HUDEP-2 (cell line): ENCODE measurements around the gene NCBP3.
"Not testable (repeated sequence)": the region's sequence is repeated elsewhere in the genome, so short reads cannot be mapped to it uniquely, and the experiment has no call there.

Experiments used
- DNase-seq, 76 experiments: peaks; one replicate each; lab custom pipeline; 2025; ENCODE audit not compliant: unreplicated experiment in 76 of 76; lab: John Stamatoyannopoulos, UW

NCBP3 gene

DNA sequence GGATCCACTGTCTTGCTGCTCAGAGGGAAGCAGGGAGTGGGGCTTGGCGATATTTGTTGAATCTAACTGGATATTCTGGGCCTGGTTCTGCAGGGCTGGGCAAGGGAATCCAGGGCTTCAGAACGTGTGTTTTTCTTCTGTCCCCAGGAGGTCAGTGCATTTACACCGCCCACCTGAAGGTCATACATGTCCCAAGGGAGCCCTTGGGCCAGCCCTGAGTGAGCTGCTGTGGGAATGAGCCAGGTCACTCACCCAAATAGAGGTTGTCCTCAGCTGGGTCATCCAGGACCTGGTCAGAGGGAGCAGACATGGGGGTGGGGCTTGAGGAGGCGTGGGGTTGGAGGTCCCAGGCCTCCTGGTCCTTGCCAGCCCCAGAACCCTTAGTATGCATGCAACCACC lies 36.2 kb upstream of the NCBP3 start:
- no peak for DNase-seq

DNA sequence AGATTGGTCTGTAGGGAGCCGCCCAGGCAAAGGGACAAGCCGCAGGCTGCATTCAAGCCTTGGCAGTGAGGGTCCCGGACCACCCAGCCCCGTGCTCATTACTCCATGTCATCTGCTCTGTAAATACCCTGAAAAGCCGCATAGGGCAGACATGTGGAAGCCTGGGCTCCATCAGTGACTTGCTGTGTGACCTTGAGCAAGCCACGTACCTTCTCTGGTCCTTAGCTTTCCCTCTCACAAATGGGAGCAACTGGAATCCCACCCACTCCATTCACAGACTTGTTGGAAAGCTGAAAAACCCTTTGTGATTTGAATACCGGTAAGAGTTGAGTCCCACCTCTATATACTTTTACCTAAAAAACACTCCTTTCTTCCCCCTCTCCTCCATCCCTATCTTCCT lies 34.9 kb upstream of the NCBP3 start:
- DNase-seq = no peak

DNA sequence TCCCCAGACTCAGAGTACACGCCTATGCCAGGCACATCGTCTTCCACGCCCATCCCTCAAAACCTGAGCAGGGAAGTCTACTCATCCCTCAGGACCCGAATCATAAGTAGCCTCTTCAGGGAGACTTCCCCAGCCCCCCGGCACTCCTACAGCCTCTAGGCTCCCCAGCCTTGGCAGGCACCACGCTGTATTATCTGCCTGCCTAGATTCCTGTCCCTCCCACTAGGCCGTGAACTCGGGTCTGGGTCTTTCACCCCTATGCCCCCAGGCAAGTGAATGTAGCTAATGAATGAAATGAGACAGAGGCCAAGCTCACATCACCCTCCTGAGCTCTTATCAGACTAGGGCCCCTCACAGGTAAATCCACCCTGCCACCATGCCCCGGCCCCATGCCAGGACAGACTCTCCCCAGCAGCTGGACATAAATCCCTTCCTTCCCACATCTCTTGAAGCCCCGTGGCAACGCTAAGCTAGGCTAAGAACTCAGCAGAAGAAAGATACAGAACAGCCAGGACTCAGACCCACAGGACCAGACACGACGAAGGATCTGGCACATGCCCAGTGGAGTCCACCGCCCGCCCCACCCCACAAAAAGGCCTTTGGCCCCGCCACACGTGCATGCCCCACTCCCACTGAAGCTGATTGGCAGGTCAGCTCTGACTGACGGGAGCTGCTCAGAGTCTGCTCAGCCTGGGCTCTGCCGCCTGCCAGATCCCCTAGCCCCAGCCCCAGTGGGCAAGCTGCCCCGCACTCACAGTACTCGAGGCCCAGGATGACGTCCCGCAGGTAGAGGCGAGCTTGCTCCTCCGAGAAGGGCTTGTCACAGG lies 33.8 kb upstream of the NCBP3 start:
- DNase-seq = no peak

DNA sequence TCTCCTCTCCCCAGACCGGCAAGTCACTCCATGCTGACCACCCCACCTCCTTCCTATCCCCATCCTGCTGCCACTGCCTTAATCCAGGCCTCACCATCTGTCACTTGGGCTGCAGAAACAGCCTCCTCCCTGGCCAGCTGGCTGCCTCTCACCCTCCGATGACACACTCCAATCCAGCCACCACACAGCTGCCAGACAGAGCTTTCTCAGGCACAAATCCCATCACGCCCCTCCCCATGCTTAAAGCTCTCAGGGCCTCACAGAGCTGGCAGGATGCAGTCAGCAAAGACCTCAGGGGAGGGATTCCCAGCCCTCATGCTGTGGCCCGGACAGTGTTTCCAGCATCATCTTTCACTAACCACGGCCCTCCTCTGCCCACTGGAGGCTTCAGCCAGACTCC lies 33.1 kb upstream of the NCBP3 start:
- DNase-seq = no peak

DNA sequence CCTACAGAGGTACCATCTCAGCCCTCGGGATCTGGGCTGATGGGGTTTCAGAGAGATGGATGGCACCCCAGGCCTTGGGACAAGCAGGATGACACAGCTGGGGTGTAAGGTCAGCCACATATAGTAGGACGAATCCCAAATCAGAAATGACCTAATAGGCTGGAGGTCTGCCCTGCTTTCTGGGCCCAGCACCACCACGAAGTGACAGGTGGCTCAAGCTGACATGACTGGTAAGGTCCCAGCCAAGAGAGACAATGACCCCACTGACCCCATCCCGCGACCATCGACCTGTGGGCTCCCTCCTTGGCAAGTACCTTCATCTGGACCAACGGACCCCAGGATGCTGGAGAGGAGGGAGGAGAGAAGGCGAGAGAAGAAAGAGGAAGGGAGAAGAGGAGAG lies 31.2 kb upstream of the NCBP3 start:
- DNase-seq = no peak

DNA sequence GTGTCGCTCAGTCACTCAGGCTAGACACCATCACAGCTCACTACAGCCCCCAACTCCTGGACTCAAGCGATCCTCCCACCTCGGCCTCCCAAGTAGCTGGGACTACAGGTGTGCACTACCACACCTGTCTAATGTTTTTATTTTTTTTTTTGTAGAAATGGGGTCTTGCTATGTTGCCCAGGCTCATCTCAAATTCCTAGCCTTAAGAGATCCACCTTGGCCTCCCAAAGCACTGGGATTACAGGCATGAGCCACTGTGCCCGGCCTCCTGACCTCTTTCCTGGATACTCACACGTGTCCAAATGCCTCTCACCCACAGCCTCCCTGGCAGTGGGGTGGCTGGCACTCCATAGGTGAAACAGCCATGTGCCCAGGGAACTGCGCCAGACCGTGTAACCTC lies 29.3 kb upstream of the NCBP3 start:
- DNase-seq = no peak

DNA sequence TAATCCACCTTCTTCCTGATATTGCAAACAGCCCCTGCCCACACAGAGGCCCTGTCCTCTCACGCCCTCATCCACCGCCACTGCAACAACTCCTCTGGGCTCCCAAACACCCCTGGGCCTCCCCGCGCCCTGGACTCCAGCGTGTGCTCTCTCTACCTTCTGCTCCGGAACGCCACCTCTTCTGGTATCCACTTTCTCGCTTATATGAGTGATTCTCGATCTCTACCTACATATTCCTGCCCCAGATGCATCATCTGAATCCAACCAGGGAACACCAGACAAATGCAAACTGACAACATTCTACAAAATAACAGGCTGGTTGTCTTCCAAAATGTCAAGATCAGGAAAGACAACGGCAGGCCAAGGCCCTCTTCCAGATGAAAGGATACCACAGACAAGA lies 27.8 kb upstream of the NCBP3 start:
- DNase-seq = no peak

DNA sequence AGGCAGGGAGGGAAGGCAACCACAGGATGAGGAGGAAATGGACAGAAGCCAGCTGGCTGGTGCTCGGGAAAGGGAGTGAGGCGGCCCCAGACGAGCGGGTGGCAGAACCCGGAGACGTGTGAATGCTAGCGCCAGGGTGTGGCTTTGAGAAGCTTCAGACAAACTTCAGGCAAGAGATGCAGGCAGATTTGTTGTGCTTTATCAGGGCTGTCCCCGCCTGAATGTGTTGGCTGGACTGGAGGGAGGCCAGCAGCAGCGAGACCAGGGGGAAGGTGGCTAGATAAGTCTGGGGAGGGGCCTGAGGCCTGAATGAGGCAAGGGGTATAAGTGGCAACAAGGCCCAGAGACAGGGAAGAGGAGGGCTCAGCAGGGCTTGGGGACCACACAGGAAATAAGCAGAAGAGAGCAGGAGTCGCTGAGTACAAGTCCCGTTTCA lies 24.8 kb upstream of the NCBP3 start:
- DNase-seq = peak in 71 of 76 experiments; percentile 18 to 78 (median 48)

DNA sequence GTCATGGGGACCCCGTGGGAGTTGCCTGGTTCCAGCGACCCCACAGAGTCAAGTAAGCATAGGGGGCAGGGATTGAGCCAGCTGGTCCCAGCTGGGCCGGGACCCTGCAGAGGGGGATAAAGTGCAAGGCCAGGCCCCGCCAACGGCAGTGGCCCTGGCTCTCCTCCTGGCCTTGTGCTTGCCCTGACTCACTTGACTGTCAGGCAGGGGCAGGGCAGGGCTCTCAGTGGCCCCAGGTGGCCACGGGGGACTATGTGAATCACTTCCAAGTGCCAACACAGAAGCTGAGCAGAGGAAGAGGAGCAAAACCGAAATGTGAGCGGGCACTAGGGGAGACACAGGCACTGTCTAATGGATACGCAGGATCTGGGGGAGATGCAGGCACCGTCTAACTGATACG lies 21.6 kb upstream of the NCBP3 start:
- DNase-seq = no peak

DNA sequence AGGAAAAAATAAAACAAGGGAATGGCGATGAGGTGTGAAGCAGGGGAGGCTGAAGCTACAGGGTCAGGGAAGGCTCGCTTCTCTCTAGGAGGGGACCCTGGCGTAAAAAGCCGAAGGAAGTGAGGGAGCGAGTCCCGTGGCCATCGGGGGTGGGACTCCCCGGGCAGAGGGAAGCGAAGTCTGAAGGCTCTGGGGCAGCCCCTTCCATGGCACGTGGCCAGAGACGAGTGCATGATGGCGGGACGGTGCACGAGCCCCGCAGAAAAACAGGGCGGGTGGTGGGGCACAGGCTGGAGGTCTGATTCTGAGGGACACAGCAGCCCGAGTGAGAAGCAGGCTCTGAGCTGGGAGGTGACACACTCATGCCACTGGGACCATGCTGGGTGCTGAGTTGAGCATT lies 21.1 kb upstream of the NCBP3 start:
- no peak for DNase-seq

DNA sequence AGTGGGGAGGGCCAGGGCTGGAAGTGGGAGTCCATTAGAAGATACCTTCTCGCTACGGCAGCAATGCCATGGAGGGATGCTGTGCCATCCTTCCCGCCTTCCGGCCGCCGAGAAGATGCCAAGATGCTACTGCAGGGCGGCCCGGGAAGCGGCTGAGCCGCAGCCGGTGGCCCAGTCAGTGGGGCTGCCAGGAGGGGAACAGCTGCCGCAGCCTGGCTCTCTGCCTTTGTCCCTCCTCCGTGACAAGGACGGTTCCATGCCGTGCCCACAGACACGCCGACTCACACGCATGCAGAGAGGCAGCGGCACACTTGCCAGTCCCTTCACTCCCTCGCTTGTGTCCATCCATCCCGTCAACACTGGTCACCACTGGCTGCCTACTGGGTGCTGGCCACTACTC lies 20.2 kb upstream of the NCBP3 start:
- DNase-seq = no peak

DNA sequence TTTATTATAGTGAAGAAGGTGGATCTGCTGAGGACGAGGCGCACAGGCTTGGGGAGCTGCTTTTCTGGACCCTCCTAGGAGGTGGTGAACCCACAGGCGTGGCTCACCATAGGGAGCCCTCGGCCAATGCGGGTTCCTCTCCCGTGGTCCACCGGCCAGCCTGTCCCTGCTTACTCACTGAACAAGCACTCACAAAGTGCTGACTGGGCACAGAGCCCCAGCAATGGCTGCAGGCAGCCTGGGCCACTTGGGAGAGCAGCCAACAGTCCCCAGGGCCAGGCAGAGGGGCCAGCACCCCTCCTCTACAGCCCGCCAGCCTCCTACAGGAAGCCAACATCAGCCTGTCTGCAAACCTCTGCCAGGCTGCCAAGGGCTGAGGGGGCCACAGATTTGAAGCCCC lies 19.1 kb upstream of the NCBP3 start:
- DNase-seq = no peak

DNA sequence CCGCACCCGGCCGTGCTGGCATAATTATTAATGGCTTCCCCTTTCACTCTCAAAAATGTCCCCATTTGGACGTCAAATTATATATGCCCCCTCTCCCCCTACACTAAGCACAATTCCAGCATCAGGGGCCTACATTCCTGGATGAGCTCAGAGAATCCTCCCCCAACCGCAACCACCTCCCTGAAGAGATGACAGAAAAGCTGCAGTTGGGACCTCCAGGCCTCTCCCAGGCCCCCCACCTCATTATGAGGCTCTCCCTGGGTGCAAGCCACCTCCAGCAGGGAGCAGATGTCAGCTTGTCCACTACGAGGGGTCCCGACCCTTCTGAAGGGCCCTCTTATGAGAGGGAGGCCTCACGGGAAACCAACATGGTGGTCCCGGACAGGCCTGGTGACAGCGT lies 18.5 kb upstream of the NCBP3 start:
- DNase-seq = no peak

DNA sequence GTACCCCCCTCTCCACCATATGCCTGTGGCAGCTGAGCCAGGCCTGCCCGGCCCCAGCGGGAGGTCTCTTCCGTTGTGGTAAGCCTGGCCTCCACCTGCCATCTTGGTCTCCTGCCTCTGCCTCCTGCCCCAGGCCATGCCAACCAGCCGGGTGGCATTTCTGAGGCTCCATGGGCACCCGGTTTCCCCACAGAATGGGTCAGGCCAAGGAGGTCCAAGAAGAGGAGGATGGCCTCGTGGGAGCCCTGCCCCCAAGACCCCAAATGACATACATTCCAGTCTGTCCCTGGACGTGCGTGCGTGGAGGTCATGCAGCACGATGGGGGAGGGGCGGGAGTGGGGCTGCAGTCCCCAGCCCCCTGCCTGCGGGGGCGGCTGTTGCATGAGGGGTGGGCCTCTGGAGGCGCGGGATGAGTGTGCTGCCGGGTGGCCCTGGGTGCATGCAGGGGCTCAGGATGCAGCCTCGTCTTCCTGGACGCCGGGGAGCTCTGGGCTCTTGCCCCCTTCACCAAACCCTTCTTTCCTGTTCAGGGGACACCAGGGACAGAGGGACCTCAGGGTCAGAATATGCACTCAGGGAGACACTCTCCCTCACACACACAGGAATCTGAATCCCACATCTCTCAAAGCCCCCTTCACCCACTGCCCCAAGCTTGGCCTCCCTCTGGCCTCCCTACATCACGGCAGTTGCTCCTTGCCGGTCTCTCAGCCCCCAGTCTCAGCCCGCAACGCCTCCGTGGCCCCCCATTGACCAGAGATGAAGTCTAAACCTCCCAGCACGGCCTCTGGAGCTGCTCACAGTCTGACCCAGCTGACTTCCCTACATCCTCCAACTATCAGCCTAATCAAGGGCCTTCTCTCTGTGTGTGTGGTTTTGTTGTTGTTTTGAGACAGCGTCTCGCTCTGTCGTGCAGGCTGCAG lies 16.0 kb upstream of the NCBP3 start:
- no peak for DNase-seq

DNA sequence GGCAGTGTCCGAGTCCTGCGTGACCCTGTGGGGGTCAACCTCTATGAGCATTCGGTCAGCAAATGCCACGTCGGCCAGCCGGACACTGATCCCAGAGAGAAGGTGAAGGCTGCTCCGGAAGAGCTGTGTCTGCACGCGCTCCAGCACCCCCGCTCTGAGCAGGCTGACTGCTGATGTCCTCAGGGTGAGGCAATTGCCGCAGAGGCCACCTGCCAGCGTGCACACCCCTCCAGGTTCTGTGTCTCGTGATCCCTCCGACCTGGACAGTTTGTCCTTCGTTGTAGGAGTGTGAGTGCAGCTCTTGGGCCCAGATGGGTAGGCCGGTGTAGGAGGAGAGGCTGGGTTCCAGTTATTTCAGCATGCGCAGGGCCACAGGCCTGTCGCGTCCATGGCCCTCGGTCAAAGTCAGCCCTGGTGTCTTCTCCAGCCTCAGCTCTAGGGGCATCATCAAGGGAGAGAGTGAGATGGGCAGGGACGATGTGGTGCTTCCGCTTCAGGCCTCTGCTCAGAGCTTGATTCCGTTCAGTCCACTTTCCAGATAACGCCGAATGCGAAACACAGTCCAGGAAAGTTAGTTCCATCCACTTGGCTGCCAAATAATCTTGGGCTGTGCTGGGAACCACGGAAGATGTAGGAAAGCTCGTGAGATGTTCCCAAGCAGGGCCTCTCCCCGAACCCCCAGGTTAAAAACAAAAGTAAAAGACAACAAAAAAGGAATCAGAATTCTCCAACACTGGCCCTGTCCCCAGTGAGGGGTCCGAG lies 15.1 kb upstream of the NCBP3 start:
- DNase-seq = no peak

DNA sequence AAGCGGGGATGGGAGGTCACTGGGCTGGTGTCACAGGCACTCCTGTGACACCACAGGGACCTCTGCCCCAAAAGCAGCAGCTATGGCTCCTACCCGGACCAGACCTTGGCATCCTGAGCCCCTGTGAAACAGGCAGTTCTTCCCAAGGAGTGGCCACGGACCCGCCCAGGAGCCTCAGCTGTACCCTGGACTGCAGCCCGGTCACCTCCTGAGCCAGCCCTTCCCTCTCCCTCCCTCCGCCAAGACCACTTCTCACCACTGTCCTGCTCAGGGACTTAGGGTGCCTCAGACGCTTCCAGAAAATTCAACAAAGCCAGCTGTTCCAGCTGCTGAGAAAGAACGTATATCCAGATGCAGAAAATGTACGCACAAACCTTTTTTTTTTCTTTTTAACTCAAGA lies 13.9 kb upstream of the NCBP3 start:
- DNase-seq = no peak

DNA sequence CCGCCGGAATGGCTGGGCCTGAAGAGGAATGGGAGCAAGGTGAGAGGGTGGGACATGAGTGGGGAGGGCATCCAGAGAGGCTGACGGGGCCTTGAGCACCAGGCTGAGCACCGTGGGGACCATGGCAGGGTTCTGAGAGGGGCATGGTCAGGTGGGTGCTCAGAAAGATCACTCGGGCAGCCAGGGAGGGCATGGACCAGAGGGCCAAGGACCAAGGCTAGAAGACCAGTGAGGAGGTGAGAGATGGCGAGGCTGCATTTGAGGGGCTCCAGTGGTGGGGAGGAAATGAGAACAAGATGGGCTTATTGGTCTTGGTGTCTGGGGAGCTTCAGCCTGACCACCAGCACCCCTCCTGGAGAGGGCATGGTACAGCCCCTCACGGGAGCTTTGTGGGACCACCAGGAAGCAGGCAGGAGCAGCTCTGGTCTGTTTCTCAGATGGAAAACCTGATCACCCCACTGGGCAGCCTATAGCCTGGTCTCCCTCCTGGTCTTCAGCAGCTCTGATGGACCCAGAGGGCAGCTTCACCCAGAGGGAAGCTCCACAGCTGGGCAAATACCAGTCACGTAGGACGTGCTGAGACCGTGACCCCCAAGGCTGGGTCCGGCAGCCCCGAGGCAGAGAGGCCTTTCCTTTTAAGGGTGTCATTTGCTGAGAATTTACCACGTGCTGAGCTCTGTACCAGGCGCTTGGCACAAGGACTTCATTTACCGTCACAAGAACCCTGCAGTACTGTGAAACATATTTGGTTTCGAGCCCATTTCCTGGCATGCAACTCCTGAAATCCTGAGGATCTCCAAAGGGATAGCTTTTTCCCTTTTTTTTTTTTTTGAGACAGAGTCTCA lies 11.4 kb upstream of the NCBP3 start:
- no peak for DNase-seq

DNA sequence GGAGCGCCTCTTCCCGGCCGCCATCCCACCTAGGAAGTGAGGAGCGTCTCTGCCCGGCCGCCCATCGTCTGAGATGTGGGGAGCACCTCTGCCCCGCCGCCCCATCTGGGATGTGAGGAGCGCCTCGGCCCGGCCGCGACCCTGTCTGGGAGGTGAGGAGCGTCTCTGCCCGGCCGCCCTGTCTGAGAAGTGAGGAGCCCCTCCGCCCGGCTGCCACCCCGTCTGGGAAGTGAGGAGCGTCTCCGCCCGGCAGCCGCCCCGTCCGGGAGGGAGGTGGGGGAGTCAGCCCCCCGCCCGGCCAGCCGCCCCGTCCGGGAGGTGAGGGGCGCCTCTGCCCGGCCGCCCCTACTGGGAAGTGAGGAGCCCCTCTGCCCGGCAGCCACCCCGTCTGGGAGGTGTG lies 8.2 kb upstream of the NCBP3 start:
- DNase-seq = not testable (repeated sequence)

DNA sequence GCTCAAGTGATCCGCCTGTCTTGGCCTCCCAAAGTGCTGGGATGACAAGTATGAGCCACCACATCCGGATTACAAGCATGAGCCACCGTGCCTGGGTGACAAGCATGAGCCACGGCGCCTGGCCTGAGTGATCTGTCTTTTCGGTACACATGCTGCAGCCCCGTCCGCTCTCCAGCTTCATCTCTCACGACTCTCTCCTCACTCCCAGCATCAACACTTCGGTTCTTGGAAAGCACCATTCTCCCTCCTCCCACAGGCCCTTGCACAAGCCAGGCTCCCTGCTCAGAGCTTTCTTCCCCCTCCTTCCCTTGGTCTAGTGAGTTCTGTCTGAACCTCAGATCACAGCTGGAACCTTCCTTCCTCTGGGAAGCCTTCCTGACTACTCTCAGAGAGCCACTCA lies 6.5 kb upstream of the NCBP3 start:
- no peak for DNase-seq

DNA sequence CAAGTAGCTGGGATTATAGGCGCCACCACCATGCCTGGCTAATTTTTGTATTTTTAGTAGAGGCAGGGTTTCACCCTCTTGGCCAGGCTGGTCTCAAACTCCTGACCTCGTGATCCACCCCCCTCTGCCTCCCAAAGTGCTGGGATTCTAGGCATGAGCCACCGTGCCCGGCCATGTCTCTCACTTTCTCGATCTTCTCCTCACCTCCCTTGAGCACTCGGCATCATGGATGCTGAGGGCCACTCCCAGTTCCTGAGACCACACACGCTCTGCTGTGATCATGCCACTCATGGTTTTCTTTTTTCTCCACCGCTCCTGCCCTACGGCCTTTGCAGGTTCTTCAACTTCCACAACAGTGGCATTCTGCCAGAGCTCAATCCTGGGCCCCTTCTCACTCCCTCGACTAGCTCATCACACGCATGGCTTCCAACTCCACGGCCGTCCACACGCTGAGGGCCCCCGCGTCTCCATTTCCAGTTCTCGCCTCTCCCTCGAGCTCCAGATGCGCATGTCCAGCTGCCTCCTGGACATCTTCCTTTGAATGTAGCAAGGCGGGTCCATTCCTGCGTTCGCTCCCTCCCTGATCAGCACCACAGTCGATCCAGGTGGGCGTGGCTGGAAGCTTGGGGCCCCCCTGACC lies 5.5 kb upstream of the NCBP3 start:
- DNase-seq = no peak
